H9 (cell line): ENCODE measurements around the gene ITGB6. TPM values are rescaled to one million over a fixed set of nuclear protein-coding genes. Genes with fewer than 3 reads are reported as not detected.

Experiments used
- DNase-seq: peaks from one replicate; pipeline ENCODE4 v3.0.0-alpha.2; 2017
- H2AFZ ChIP-seq: one replicate; pipeline ENCODE4 v1.6.1; 2013; ENCODE audit warnings: mild to moderate bottlenecking, low read length, control low read depth, moderate library complexity
- H2AK5ac ChIP-seq: 2 replicates; pipeline ENCODE4 v1.6.1; 2013; ENCODE audit warnings: low read length, control low read depth, mixed read lengths; ENCODE audit not compliant: insufficient read length
- H2BK120ac ChIP-seq: one replicate; pipeline ENCODE4 v1.6.1; 2013; ENCODE audit warnings: low read depth, mild to moderate bottlenecking, low read length, control low read depth, inconsistent platforms; ENCODE audit not compliant: poor library complexity, severe bottlenecking
- H2BK12ac ChIP-seq: 2 replicates; pipeline ENCODE4 v1.6.1; 2013; ENCODE audit warnings: low read length, control low read depth, mixed read lengths, low read depth; ENCODE audit not compliant: insufficient read length
- H2BK15ac ChIP-seq: 2 replicates; pipeline ENCODE4 v1.6.1; 2013; ENCODE audit warnings: low read depth, low read length, control low read depth
- H2BK20ac ChIP-seq: one replicate; pipeline ENCODE4 v1.6.1; 2013; ENCODE audit warnings: low read depth, mild to moderate bottlenecking, low read length, control low read depth, inconsistent platforms; ENCODE audit not compliant: poor library complexity, severe bottlenecking
- H2BK5ac ChIP-seq: 2 replicates; pipeline ENCODE4 v1.6.1; 2013; ENCODE audit warnings: low read length, control low read depth, mixed read lengths; ENCODE audit not compliant: insufficient read length
- H3K14ac ChIP-seq: 2 replicates; pipeline ENCODE4 v1.6.1; 2013; ENCODE audit warnings: low read length, control low read depth; ENCODE audit not compliant: insufficient read depth
- H3K18ac ChIP-seq: 2 replicates; pipeline ENCODE4 v1.6.1; 2013; ENCODE audit warnings: low read depth, mild to moderate bottlenecking, mixed read lengths, low read length, control low read depth; ENCODE audit not compliant: insufficient read length
- H3K23ac ChIP-seq: 2 replicates; pipeline ENCODE4 v1.6.1; 2013; ENCODE audit warnings: low read length, control low read depth, mixed read lengths, low read depth; ENCODE audit not compliant: insufficient read length
- H3K23me2 ChIP-seq: 2 replicates; pipeline ENCODE4 v1.6.1; 2013; ENCODE audit warnings: low read depth, mild to moderate bottlenecking, mixed read lengths, low read length, control low read depth; ENCODE audit not compliant: insufficient read length, poor library complexity, severe bottlenecking
- H3K27ac ChIP-seq: 2 replicates; pipeline ENCODE4 v1.5.1; 2013; ENCODE audit warnings: low read length, control low read depth, mixed read lengths, low read depth; ENCODE audit not compliant: insufficient read length
- H3K27me3 ChIP-seq: 2 replicates; pipeline ENCODE4 v1.6.1; 2013; ENCODE audit warnings: low read length, control low read depth, inconsistent platforms; ENCODE audit not compliant: insufficient read depth
- H3K4ac ChIP-seq: 2 replicates; pipeline ENCODE4 v1.6.1; 2013; ENCODE audit warnings: low read depth, mild to moderate bottlenecking, control low read depth, inconsistent platforms, low read length, moderate library complexity
- H3K4me1 ChIP-seq: 2 replicates; pipeline ENCODE4 v1.6.1; 2013; ENCODE audit warnings: low read length, control low read depth, inconsistent platforms; ENCODE audit not compliant: insufficient read depth
- H3K4me2 ChIP-seq: 2 replicates; pipeline ENCODE4 v1.6.1; 2013; ENCODE audit warnings: low read length, control low read depth, mixed read lengths; ENCODE audit not compliant: insufficient read length, insufficient read depth
- H3K56ac ChIP-seq: 2 replicates; pipeline ENCODE4 v1.6.1; 2013; ENCODE audit warnings: low read depth, mild to moderate bottlenecking, mixed read lengths, low read length, control low read depth; ENCODE audit not compliant: insufficient read length
- H3K79me1 ChIP-seq: 2 replicates; pipeline ENCODE4 v1.6.1; 2013; ENCODE audit warnings: low read depth, mild to moderate bottlenecking, moderate library complexity, low read length, control low read depth, inconsistent platforms; ENCODE audit not compliant: insufficient read depth, poor library complexity, severe bottlenecking
- H3K79me2 ChIP-seq: 2 replicates; pipeline ENCODE4 v1.6.1; 2013; ENCODE audit warnings: low read length, control low read depth, inconsistent platforms; ENCODE audit not compliant: insufficient read depth
- H3K9ac ChIP-seq: 2 replicates; pipeline ENCODE4 v1.6.1; 2013; ENCODE audit warnings: low read length, control low read depth, mixed read lengths; ENCODE audit not compliant: insufficient read length; ENCODE audit errors: extremely low read depth
- H3K9me3 ChIP-seq: one replicate; pipeline ENCODE4 v1.6.1; 2013; ENCODE audit warnings: low read depth, low read length, inconsistent platforms; ENCODE audit not compliant: control insufficient read depth
- H3T11ph ChIP-seq: one replicate; pipeline ENCODE4 v1.6.1; 2013; ENCODE audit warnings: mild to moderate bottlenecking, low read length, control low read depth, inconsistent platforms
- H4K20me1 ChIP-seq: one replicate; pipeline ENCODE4 v1.6.1; 2013; ENCODE audit not compliant: control insufficient read depth, insufficient read length, insufficient read depth
- H4K5ac ChIP-seq: 2 replicates; pipeline ENCODE4 v1.6.1; 2013; ENCODE audit warnings: low read depth, mild to moderate bottlenecking, mixed read lengths, low read length, control low read depth; ENCODE audit not compliant: insufficient read length
- H4K8ac ChIP-seq: replicated peaks from 2 replicates; pipeline ENCODE4 v1.6.1; 2013; ENCODE audit warnings: low read length, control low read depth, mixed read lengths, low read depth; ENCODE audit not compliant: insufficient read length
- H4K91ac ChIP-seq: 2 replicates; pipeline ENCODE4 v1.6.1; 2013; ENCODE audit warnings: low read depth, mild to moderate bottlenecking, moderate library complexity, mixed read lengths, low read length, control low read depth; ENCODE audit not compliant: insufficient read length
- H3K27ac Mint-ChIP-seq, 3 experiments: 2 replicates in 2 of 3; 3 replicates in 1 of 3; pipeline ENCODE4 v1.8.0; 2020 to 2021; ENCODE audit warnings: mixed read lengths in 3 of 3, mild to moderate bottlenecking in 1 of 3, moderate library complexity in 1 of 3
- H3K27me3 Mint-ChIP-seq: 2 replicates; pipeline ENCODE4 v1.8.0; 2021; ENCODE audit warnings: low read depth, mild to moderate bottlenecking, moderate library complexity, mixed read lengths
- H3K36me3 Mint-ChIP-seq, 3 experiments: 2 replicates in 2 of 3; 3 replicates in 1 of 3; pipeline ENCODE4 v1.8.0; 2020 to 2021; ENCODE audit warnings: low read depth in 3 of 3, mixed read lengths in 3 of 3; ENCODE audit not compliant: insufficient read depth in 1 of 3
- H3K4me1 Mint-ChIP-seq, 2 experiments: 2 replicates each; pipeline ENCODE4 v1.8.0; 2020; ENCODE audit warnings: mixed read lengths in 2 of 2
- H3K4me3 Mint-ChIP-seq, 2 experiments: 2 replicates in 1 of 2; 3 replicates in 1 of 2; pipeline ENCODE4 v1.8.0; 2020 to 2021; ENCODE audit warnings: mild to moderate bottlenecking in 2 of 2, mixed read lengths in 2 of 2, moderate library complexity in 1 of 2
- H3K9me3 Mint-ChIP-seq, 2 experiments: 2 replicates in 1 of 2; 3 replicates in 1 of 2; pipeline ENCODE4 v1.8.0; 2020; ENCODE audit warnings: mild to moderate bottlenecking in 2 of 2, mixed read lengths in 2 of 2, moderate library complexity in 1 of 2
- WGBS: extraction: QIAGEN DNeasy Blood & Tissue Kit; methylation state at CpG from one replicate; pipeline ENCODE4 v1.1.7; 2013; ENCODE audit warnings: missing lambda C conversion rate, low lambda C conversion rate, mixed read lengths; ENCODE audit not compliant: insufficient read length; ENCODE audit errors: extremely low coverage; 5-methylcytosine and 5-hydroxymethylcytosine counted together
- total RNA-seq: library from RNA; stranded (reverse); gene quantifications from 2 replicates; pipeline ENCODE4 v1.2.1, GENCODE V29; 2021
- TF ChIP-seq, protein P1 (sequence below): fragments of 200-600 bp; sonication (generic); conservative IDR thresholded peaks from 3 replicates; pipeline ENCODE4 v1.8.0; 2021; ENCODE audit warnings: antibody characterized with exemption, mild to moderate bottlenecking

ITGB6 gene
- total RNA-seq, 1 experiment from 2014 or later = not detected

DNA sequence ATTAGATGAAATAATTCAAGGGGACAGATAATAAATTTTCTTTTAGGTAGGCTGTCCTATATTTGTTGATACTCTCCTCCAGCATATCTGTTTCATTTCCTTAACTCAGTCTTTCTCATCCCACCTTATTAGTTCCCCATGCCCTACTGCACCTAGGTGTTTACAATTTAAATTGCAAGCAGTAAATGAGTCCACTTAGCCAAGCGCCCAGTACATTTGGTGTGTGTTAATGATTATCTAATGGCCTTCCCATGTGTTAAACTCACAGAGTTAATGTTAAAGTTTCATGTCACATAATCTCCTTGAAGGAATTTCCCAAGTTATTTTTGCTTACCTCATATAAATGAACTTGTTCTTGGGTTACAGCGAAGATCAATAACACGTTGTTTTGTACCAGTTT lies 31.2 kb downstream of the ITGB6 start:
- H3K23me2 ChIP-seq = no peaks in the 10 kb centered on the region
- no peak overlapping the region for H3K4me2 ChIP-seq
- H3K27me3 Mint-ChIP-seq = no peaks in the 10 kb centered on the region
- no peak overlapping the region for H3K4me3 Mint-ChIP-seq
- H2AFZ ChIP-seq = no peak overlapping the region
- H3K56ac ChIP-seq = no peak overlapping the region
- TF ChIP-seq, protein P1, sequence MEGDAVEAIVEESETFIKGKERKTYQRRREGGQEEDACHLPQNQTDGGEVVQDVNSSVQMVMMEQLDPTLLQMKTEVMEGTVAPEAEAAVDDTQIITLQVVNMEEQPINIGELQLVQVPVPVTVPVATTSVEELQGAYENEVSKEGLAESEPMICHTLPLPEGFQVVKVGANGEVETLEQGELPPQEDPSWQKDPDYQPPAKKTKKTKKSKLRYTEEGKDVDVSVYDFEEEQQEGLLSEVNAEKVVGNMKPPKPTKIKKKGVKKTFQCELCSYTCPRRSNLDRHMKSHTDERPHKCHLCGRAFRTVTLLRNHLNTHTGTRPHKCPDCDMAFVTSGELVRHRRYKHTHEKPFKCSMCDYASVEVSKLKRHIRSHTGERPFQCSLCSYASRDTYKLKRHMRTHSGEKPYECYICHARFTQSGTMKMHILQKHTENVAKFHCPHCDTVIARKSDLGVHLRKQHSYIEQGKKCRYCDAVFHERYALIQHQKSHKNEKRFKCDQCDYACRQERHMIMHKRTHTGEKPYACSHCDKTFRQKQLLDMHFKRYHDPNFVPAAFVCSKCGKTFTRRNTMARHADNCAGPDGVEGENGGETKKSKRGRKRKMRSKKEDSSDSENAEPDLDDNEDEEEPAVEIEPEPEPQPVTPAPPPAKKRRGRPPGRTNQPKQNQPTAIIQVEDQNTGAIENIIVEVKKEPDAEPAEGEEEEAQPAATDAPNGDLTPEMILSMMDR = no peak
- no peak overlapping the region for H4K5ac ChIP-seq
- H3K36me3 Mint-ChIP-seq = no peaks in the 10 kb centered on the region
- no peak overlapping the region for H2BK12ac ChIP-seq
- no peaks in the 10 kb centered on the region for H3K9me3 Mint-ChIP-seq
- DNase-seq = no peak
- H4K91ac ChIP-seq = no peak overlapping the region
- H3K9ac ChIP-seq = no peak overlapping the region
- no peak overlapping the region for H3K14ac ChIP-seq
- no peak overlapping the region for H2BK5ac ChIP-seq
- no peak overlapping the region for H3K27ac ChIP-seq
- no peak overlapping the region for H2AK5ac ChIP-seq
- H3K4ac ChIP-seq = no peak overlapping the region
- no peaks in the 10 kb centered on the region for H3K4me1 ChIP-seq
- no peak overlapping the region for H3T11ph ChIP-seq
- H2BK15ac ChIP-seq = no peak overlapping the region
- H3K27me3 ChIP-seq = no peaks in the 10 kb centered on the region
- H3K79me2 ChIP-seq = no peaks in the 10 kb centered on the region
- no peak overlapping the region for H3K18ac ChIP-seq
- no peaks in the 10 kb centered on the region; a peak in 1 of 4 replicates for H3K4me1 Mint-ChIP-seq
- H4K8ac ChIP-seq = no peak overlapping the region
- H3K79me1 ChIP-seq = no peaks in the 10 kb centered on the region
- no peaks in the 10 kb centered on the region for H4K20me1 ChIP-seq
- H2BK120ac ChIP-seq = no peak overlapping the region
- no CpG with 5 or more reads among the region's 3 CpGs for WGBS
- H2BK20ac ChIP-seq = no peak overlapping the region
- no peaks in the 10 kb centered on the region for H3K9me3 ChIP-seq
- no peak overlapping the region for H3K23ac ChIP-seq
- H3K27ac Mint-ChIP-seq = no peak overlapping the region
